GM18909 (cell line): ENCODE data around the gene MANSC4.
"Not testable (repeated sequence)": the region's sequence is repeated elsewhere in the genome, so short reads cannot be mapped to it uniquely, and the experiment has no call there.

Source experiments
- ATAC-seq: cut with Tn5 transposase; IDR thresholded peaks from one replicate; pipeline ENCODE4 v1.9.1; 2021; ENCODE audit warnings: mild to moderate bottlenecking; ENCODE audit not compliant: unreplicated experiment, poor library complexity

The MANSC4 gene

GRCh38 chr12:27766587-27766986, 13.4 kb downstream of the MANSC4 start:
- ATAC-seq = peak; percentile 57

- no peak for ATAC-seq
Measured at GRCh38 chr12:27762757-27763156, 17.3 kb downstream of the MANSC4 start.

GRCh38 chr12:27756670-27757195, 23.3 kb downstream of the MANSC4 start:
- ATAC-seq = no peak

- ATAC-seq = no peak
Measured at GRCh38 chr12:27754795-27755194, 25.2 kb downstream of the MANSC4 start.

GRCh38 chr12:27751386-27752047, 28.5 kb downstream of the MANSC4 start:
- ATAC-seq = no peak

- no peak for ATAC-seq
Measured at GRCh38 chr12:27747111-27747820, 32.8 kb downstream of the MANSC4 start.

- not testable (repeated sequence) for ATAC-seq
Measured at GRCh38 chr12:27745734-27746133, 34.3 kb downstream of the MANSC4 start.

- no peak for ATAC-seq
Measured at GRCh38 chr12:27743601-27744000, 36.4 kb downstream of the MANSC4 start.

- not testable (repeated sequence) for ATAC-seq
Measured at GRCh38 chr12:27734321-27734720, 45.7 kb downstream of the MANSC4 start.

- no peak for ATAC-seq
Measured at GRCh38 chr12:27733791-27734190, 46.2 kb downstream of the MANSC4 start.

GRCh38 chr12:27733052-27733656, 46.9 kb downstream of the MANSC4 start:
- ATAC-seq = peak; percentile 75

GRCh38 chr12:27732281-27732680, 47.8 kb downstream of the MANSC4 start:
- no peak for ATAC-seq

- no peak for ATAC-seq
Measured at GRCh38 chr12:27730097-27730588, 49.9 kb downstream of the MANSC4 start.

GRCh38 chr12:27723212-27723611, 56.8 kb downstream of the MANSC4 start:
- no peak for ATAC-seq
